Heart right ventricle (tissue), 16 donors: Measurements from ENCODE around the gene VPS33A. TPM values are rescaled to one million over a fixed set of nuclear protein-coding genes. Genes with fewer than 3 reads are reported as not detected.
A peak's percentile ranks its signal among the peaks of the same experiment; 100 is the strongest.

ENCODE experiments used
- ATAC-seq, 8 donors: fragments of 200-7000 bp; cut with Tn5 transposase; one replicate each; pipeline ENCODE4 v1.9.1; 2020; ENCODE audit warnings: mild to moderate bottlenecking in 8 of 8, moderate library complexity in 8 of 8, moderate number of reproducible peaks in 1 of 8
- DNase-seq, 2 donors: peaks; one replicate each; pipeline ENCODE4 v3.0.0-alpha.2; 2020
- H3K27ac ChIP-seq, 10 donors: fragments of 200-600 bp; sonication (generic) in 2 of 10; one replicate each; pipeline versions ENCODE4 v1.5.0 to v1.8.0; 2020 to 2022; ENCODE audit warnings: mild to moderate bottlenecking in 3 of 10
- H3K27me3 ChIP-seq, 7 donors: fragments of 200-600 bp; one replicate each; pipeline ENCODE4 v1.8.0; 2021 to 2022; ENCODE audit warnings: mild to moderate bottlenecking in 2 of 7
- H3K36me3 ChIP-seq, 9 donors: fragments of 200-600 bp; sonication (generic) in 1 of 9; one replicate each; pipeline versions ENCODE4 v1.5.0 to v1.8.0; 2020 to 2022; ENCODE audit warnings: mild to moderate bottlenecking in 2 of 9
- H3K4me1 ChIP-seq, 9 donors: fragments of 200-600 bp; sonication (generic) in 1 of 9; one replicate each; pipeline versions ENCODE4 v1.5.0 to v1.8.0; 2020 to 2022; ENCODE audit warnings: mild to moderate bottlenecking in 4 of 9
- H3K4me3 ChIP-seq, 10 donors: fragments of 200-600 bp; sonication (generic) in 2 of 10; one replicate each; pipeline versions ENCODE4 v1.5.0 to v1.8.0; 2020 to 2022; ENCODE audit warnings: mild to moderate bottlenecking in 7 of 10, moderate library complexity in 2 of 10
- H3K9me3 ChIP-seq, 11 donors: fragments of 200-600 bp in 10 of 11; sonication (generic) in 2 of 11; one replicate each; pipeline versions ENCODE4 v1.5.0 to v1.8.0; 2013 to 2022; ENCODE audit warnings: mild to moderate bottlenecking in 2 of 11, control low read depth in 1 of 11, moderate library complexity in 1 of 11
- WGBS, 2 donors: extraction: QIAGEN DNeasy Blood & Tissue Kit; methylation state at CpG; one replicate each; pipeline ENCODE4 v1.1.7; 2013; ENCODE audit warnings: inconsistent platforms in 1 of 2; 5-methylcytosine and 5-hydroxymethylcytosine counted together
- intact Hi-C, 10 donors: fragments of 100-400 bp; cut with DNase I; formaldehyde crosslinking; loops; one replicate each; pipeline versions ENCODE4 v1.11.1 to v1.14.2; 2022
- polyA plus RNA-seq, 2 donors: library from polyadenylated mRNA; stranded (reverse); fragments of 200-250 nt; gene quantifications; one replicate each; pipeline ENCODE4 v1.2.3, GENCODE V29; 2013
- total RNA-seq, 10 donors: library from RNA; stranded (reverse); fragmentation: NEBNext Ultra II Directional in 3 of 10; extraction: Animal tissue kit (Norgen Biotek cat#: 25700) in 3 of 10; gene quantifications; one replicate each; pipeline versions ENCODE4 v1.2.1 to v1.2.4, GENCODE V29; 2021 to 2023
- TF ChIP-seq, protein P1 (sequence below), 9 donors: fragments of 200-600 bp; sonication (generic) in 2 of 9; IDR thresholded peaks; one replicate each; pipeline versions ENCODE4 v1.5.0 to v1.8.0; 2021 to 2022; ENCODE audit warnings: antibody characterized with exemption in 9 of 9, mild to moderate bottlenecking in 5 of 9, moderate library complexity in 1 of 9
- donor health status: Arrhythmogenic right ventricular cardiomyopathy.
- donor health status: ischemic (EF 13 %, LVEDD 7.1; RV severe dilation, severe dysfunction).
- donor health status: healthy with polysubstance abuse.
- donor health status: DM: no; HTN: yes; CAD: no.
- donor health status: DM: no; HTN: no; CAD: no.
- donor health status: ischemic (EF 25% LVEDD 6.9; RV normal size, moderate dysfunction).
- donor health status: ischemic (EF 25% LVEDD 5.7; RV mildly dilated, moderate dysfunction).
- donor health status: healthy.
- donor health status: DM: yes; HTN: yes; CAD: no.
- donor health status: Ischemic cardiomyopathy.
- donor health status: ischemic (EF 35%, LVEDD 5.7; RV mildly dilated, moderate dysfunction).
- donor health status: nonischemic (EF 11% LVEDD 7.7; RV severe dilation, severe dysfunction).
- donor health status: DM: yes; HTN: yes; CAD: no.
- donor health status: PGD.
- donor health status: ischemic (EF 29% LVEDD 5.4; RV normal size, mild dysfunction).
- donor health status: nonischemic (EF 23%, LVEDD 6.1; RV moderate dilation, normal function).

VPS33A gene
- total and polyA plus RNA-seq, 12 donors: 4.5 to 17.3 (median 12.3) TPM

DNA sequence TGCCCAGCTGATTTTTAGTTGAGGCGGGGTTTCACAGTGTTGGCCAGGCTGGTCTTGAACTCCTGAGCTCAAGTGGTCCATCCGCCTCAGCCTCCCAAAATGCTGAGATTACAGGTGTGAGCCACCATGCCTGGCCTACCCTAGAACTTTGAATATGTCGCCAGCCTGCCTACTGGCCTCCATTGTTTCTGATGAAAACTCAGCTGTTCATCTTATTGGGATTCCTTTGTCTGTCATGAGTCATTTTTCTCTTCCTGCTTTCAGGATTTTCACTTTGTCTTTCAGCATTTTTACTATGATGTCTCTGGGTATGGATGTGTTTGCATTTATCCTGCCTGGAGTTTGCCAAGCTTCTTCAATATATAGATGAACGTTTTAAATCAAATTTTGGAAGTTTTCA is 70.9 kb downstream of the VPS33A start:
- WGBS, 2 donors: 91 to 93% methylated on average over 4 of the region's 4 CpGs
- Histone ChIP-seq H3K36me3 (no peaks in the 10 kb centered on the region), H3K4me1 (no peaks in the 10 kb centered on the region), H3K27me3 (peaks cover 0 to 28% (median 19%) of the 10 kb centered on the region in 7 donors), H3K27ac (no peak overlapping the region), H3K9me3 (peaks cover 0 to 14% (median 0%) of the 10 kb centered on the region in 11 donors), H3K4me3 (no peak overlapping the region)
- ATAC-seq: no peak
- TF ChIP-seq, protein P1, sequence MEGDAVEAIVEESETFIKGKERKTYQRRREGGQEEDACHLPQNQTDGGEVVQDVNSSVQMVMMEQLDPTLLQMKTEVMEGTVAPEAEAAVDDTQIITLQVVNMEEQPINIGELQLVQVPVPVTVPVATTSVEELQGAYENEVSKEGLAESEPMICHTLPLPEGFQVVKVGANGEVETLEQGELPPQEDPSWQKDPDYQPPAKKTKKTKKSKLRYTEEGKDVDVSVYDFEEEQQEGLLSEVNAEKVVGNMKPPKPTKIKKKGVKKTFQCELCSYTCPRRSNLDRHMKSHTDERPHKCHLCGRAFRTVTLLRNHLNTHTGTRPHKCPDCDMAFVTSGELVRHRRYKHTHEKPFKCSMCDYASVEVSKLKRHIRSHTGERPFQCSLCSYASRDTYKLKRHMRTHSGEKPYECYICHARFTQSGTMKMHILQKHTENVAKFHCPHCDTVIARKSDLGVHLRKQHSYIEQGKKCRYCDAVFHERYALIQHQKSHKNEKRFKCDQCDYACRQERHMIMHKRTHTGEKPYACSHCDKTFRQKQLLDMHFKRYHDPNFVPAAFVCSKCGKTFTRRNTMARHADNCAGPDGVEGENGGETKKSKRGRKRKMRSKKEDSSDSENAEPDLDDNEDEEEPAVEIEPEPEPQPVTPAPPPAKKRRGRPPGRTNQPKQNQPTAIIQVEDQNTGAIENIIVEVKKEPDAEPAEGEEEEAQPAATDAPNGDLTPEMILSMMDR (IDR thresholded peaks at IDR 0.05): no peak
- DNase-seq: no peak
- intact Hi-C loops: loop anchor here in 4 of 10 donors (10.0 kb wide), 2 partner anchors 141 to 281 kb away; partner anchors contain the start of gene CFAP251 (in 1 of the 4)

DNA sequence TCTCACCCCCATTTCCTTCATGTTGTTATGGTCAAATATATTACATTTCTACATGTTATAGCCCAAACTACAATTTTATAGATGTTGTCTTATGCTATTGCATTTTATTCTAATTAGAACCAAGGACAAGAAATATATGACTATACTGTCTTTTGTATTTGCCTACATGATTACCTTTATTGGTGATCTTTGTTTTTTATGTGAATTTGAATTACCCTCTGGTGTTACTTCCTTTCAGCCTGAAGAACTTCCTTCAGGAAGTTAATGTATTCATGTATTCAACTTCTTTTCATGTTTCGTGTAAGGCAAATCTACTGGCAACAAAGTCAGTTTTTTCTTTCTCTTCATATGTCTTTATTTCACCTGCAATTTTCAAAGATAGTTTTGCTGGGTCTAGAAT is 71.5 kb downstream of the VPS33A start:
- ATAC-seq (no peak), DNase-seq (no peak)
- Histone ChIP-seq H3K9me3 (peaks cover 0 to 14% (median 0%) of the 10 kb centered on the region in 11 donors), H3K27ac (no peak overlapping the region), H3K36me3 (no peaks in the 10 kb centered on the region), H3K27me3 (peaks cover 0 to 22% (median 13%) of the 10 kb centered on the region in 7 donors), H3K4me1 (no peaks in the 10 kb centered on the region), H3K4me3 (no peak overlapping the region)
- WGBS, 2 donors: 68 to 71% methylated on average over 1 of the region's 1 CpG
- TF ChIP-seq, protein P1 (IDR thresholded peaks at IDR 0.05): no peak
- intact Hi-C loops: loop anchor here in 4 of 10 donors (5.0 to 10.0 kb wide), 3 partner anchors 63 to 280 kb away; partner anchors contain the start of gene CFAP251 (in 1 of the 4)

DNA sequence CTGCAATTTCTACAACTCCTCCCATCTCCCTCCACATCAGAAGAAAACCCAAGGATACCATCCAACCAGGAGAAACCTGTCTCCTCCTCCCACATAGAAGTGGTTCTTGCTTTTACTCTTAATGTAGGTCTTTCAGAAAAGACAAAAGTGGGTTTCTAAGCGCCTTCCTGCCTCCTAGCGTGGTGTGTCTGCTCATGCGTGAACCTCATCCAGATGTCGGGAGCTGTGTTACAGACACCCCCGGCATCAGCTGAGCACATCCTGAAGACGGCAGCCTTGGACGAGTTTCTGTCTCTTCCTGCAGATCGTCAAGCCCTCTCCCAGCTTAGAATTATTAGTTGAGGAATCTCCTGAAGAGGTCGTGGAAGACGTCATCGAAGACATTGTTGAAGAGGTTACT is 73.9 kb downstream of the VPS33A start:
- WGBS, 2 donors: 73 to 77% methylated on average over 11 of the region's 11 CpGs
- no peak overlapping the region for H3K4me3 ChIP-seq
- DNase-seq: no peak
- ATAC-seq: no peak
- intact Hi-C loops: loop anchor here in 4 of 10 donors (5.0 to 10.0 kb wide), 3 partner anchors 60 to 278 kb away; partner anchors contain the start of gene CFAP251 (in 1 of the 4)
- H3K27me3 ChIP-seq: peaks cover 0 to 2% (median 0%) of the 10 kb centered on the region in 7 donors
- TF ChIP-seq, protein P1 (IDR thresholded peaks at IDR 0.05): no peak
- no peak overlapping the region for H3K27ac ChIP-seq
- H3K4me1 ChIP-seq: no peaks in the 10 kb centered on the region
- peaks cover 0 to 14% (median 0%) of the 10 kb centered on the region in 11 donors for H3K9me3 ChIP-seq
- H3K36me3 ChIP-seq: no peaks in the 10 kb centered on the region

DNA sequence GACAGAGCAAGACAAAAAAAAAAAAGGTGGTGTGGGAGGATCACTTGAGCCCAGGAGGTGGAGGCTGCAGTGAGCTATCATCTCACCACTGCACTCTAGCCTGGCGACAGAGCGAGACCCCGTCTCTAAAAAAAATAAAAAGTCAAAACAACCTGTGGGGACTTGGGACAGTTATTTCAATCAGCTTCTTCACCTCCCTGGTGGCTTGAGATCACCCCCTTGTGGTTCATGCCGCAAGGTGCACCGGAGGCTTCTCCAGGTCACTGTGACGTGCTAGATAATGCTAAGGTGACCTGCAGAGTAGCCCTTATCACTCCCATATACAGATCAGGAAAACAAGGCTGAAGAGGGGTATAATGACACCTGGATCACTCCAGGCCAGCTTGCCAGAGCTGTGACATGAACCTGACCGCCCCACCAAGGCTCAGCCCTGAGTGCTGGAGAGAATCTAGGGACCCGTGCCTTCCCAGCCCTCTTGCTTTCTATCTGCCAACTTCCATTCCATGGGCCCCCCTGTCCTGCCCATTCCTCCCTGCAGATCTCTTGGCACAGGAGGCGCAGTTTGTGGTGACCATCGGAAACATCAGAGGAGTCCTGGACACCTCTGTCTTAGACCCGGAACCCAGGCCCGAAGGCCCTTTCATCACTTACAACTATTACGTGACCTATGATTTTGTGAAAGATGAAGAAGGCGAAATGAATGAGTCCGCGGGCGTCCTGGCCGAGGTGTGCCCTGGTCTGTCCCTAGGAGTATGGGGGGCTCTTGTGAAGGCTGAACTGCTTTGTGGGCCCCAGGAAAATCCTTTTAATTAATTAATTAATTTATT is 75.2 kb downstream of the VPS33A start:
- intact Hi-C loops: loop anchor here in 4 of 10 donors (2.0 to 10.0 kb wide), 4 partner anchors 59 to 276 kb away; partner anchors contain the start of gene CFAP251 (in 1 of the 4)
- Histone ChIP-seq H3K4me1 (no peaks in the 10 kb centered on the region), H3K9me3 (peaks cover 0 to 14% (median 0%) of the 10 kb centered on the region in 11 donors), H3K4me3 (no peak overlapping the region), H3K27me3 (no peaks in the 10 kb centered on the region), H3K36me3 (no peaks in the 10 kb centered on the region), H3K27ac (no peak overlapping the region)
- DNase-seq (peak; percentile 22 to 44), ATAC-seq (peak; percentile 20 to 83 (median 64))
- TF ChIP-seq, protein P1 (IDR thresholded peaks at IDR 0.05): peak; percentile 35 to 80 (median 66)
- 64 to 69% methylated on average over 18 of the region's 18 CpGs for WGBS, 2 donors
